ENCODE measurements around the gene CAMK2B. TPM values are rescaled to one million over a fixed set of nuclear protein-coding genes. Genes with fewer than 3 reads are reported as not detected.

CAMK2B gene
- total RNA-seq, 1 donor from 2014 or later, result 4.7 TPM

- Histone ChIP-seq H3K27me3 (ENCODE audit: control insufficient read depth in 3 of 3, insufficient read depth in 3 of 3, low read length in 3 of 3) (peaks cover 0 to 10% (median 0%) of the 10 kb centered on the region in 3 donors), H3K4me3 (ENCODE audit: low read length in 3 of 3) (no peak overlapping the region), H3K4me1 (ENCODE audit: control insufficient read depth in 3 of 3, insufficient read depth in 3 of 3, low read length in 3 of 3) (no peaks in the 10 kb centered on the region), H3K9me3 (ENCODE audit: control insufficient read depth in 3 of 3, low read length in 3 of 3) (no peaks in the 10 kb centered on the region), H3K36me3 (ENCODE audit: control insufficient read depth in 3 of 3, insufficient read depth in 3 of 3, low read length in 3 of 3) (no peaks in the 10 kb centered on the region), H3K27ac (ENCODE audit: low read depth, low read length) (no peak overlapping the region), H3K9ac (ENCODE audit: low read depth in 1 of 3, low read length in 3 of 3) (no peak overlapping the region)
Measured at GRCh38 chr7:44193011-44193802, 132.2 kb downstream of the CAMK2B start.

GRCh38 chr7:44191171-44191570, 134.2 kb downstream of the CAMK2B start:
- Histone ChIP-seq H3K4me1 (ENCODE audit: control insufficient read depth in 3 of 3, insufficient read depth in 3 of 3, low read length in 3 of 3) (peaks cover 0 to 6% (median 0%) of the 10 kb centered on the region in 3 donors), H3K36me3 (ENCODE audit: control insufficient read depth in 3 of 3, insufficient read depth in 3 of 3, low read length in 3 of 3) (no peaks in the 10 kb centered on the region), H3K27me3 (ENCODE audit: control insufficient read depth in 3 of 3, insufficient read depth in 3 of 3, low read length in 3 of 3) (peaks cover 0 to 10% (median 3%) of the 10 kb centered on the region in 3 donors), H3K27ac (ENCODE audit: low read depth, low read length) (no peak overlapping the region), H3K4me3 (ENCODE audit: low read length in 3 of 3) (no peak overlapping the region), H3K9ac (ENCODE audit: low read depth in 1 of 3, low read length in 3 of 3) (no peak overlapping the region), H3K9me3 (ENCODE audit: control insufficient read depth in 3 of 3, low read length in 3 of 3) (no peaks in the 10 kb centered on the region)

GRCh38 chr7:44189993-44190872, 135.2 kb downstream of the CAMK2B start:
- H3K4me1 ChIP-seq (ENCODE audit: control insufficient read depth in 3 of 3, insufficient read depth in 3 of 3, low read length in 3 of 3), result peaks cover 0 to 6% (median 0%) of the 10 kb centered on the region in 3 donors

GRCh38 chr7:44189286-44189992, 136.0 kb downstream of the CAMK2B start, which contains the start of gene GCK:
GCK (minus strand) TSS chr7:44189439; CDS start chr7:44188953, 486 bp downstream.
- H3K9me3 ChIP-seq (ENCODE audit: control insufficient read depth in 3 of 3, low read length in 3 of 3), result no peaks in the 10 kb centered on the region
- no peak within 1 kb of the TSS for H3K4me3 ChIP-seq (ENCODE audit: low read length in 3 of 3)
- peaks cover 0 to 10% (median 3%) of the 10 kb centered on the region in 3 donors for H3K27me3 ChIP-seq (ENCODE audit: control insufficient read depth in 3 of 3, insufficient read depth in 3 of 3, low read length in 3 of 3)
- no peaks in the 10 kb centered on the region for H3K36me3 ChIP-seq (ENCODE audit: control insufficient read depth in 3 of 3, insufficient read depth in 3 of 3, low read length in 3 of 3)
- peaks cover 0 to 6% (median 0%) of the 10 kb centered on the region in 3 donors for H3K4me1 ChIP-seq (ENCODE audit: control insufficient read depth in 3 of 3, insufficient read depth in 3 of 3, low read length in 3 of 3)
- no peak within 1 kb of the TSS for H3K27ac ChIP-seq (ENCODE audit: low read depth, low read length)
- H3K9ac ChIP-seq (ENCODE audit: low read depth in 1 of 3, low read length in 3 of 3), result no peak within 1 kb of the TSS

More at GRCh38 chr7:44189993-44190872, 135.2 kb downstream of the CAMK2B start:
- H3K9ac ChIP-seq (ENCODE audit: low read depth in 1 of 3, low read length in 3 of 3), result no peak overlapping the region
- no peak overlapping the region for H3K4me3 ChIP-seq (ENCODE audit: low read length in 3 of 3)
- no peaks in the 10 kb centered on the region for H3K36me3 ChIP-seq (ENCODE audit: control insufficient read depth in 3 of 3, insufficient read depth in 3 of 3, low read length in 3 of 3)
- peaks cover 0 to 10% (median 3%) of the 10 kb centered on the region in 3 donors for H3K27me3 ChIP-seq (ENCODE audit: control insufficient read depth in 3 of 3, insufficient read depth in 3 of 3, low read length in 3 of 3)
- no peaks in the 10 kb centered on the region for H3K9me3 ChIP-seq (ENCODE audit: control insufficient read depth in 3 of 3, low read length in 3 of 3)
- H3K27ac ChIP-seq (ENCODE audit: low read depth, low read length), result no peak overlapping the region

- Histone ChIP-seq H3K9me3 (ENCODE audit: control insufficient read depth in 3 of 3, low read length in 3 of 3) (no peaks in the 10 kb centered on the region), H3K9ac (ENCODE audit: low read depth in 1 of 3, low read length in 3 of 3) (no peak overlapping the region), H3K27ac (ENCODE audit: low read depth, low read length) (no peak overlapping the region), H3K27me3 (ENCODE audit: control insufficient read depth in 3 of 3, insufficient read depth in 3 of 3, low read length in 3 of 3) (peaks cover 0 to 10% (median 3%) of the 10 kb centered on the region in 3 donors), H3K4me1 (ENCODE audit: control insufficient read depth in 3 of 3, insufficient read depth in 3 of 3, low read length in 3 of 3) (peaks cover 0 to 6% (median 0%) of the 10 kb centered on the region in 3 donors), H3K4me3 (ENCODE audit: low read length in 3 of 3) (no peak overlapping the region), H3K36me3 (ENCODE audit: control insufficient read depth in 3 of 3, insufficient read depth in 3 of 3, low read length in 3 of 3) (no peaks in the 10 kb centered on the region)
Measured at GRCh38 chr7:44188480-44189225, 136.7 kb downstream of the CAMK2B start.

- H3K4me1 ChIP-seq (ENCODE audit: control insufficient read depth in 3 of 3, insufficient read depth in 3 of 3, low read length in 3 of 3), result peaks cover 0 to 6% (median 0%) of the 10 kb centered on the region in 3 donors
- no peak overlapping the region for H3K4me3 ChIP-seq (ENCODE audit: low read length in 3 of 3)
- H3K36me3 ChIP-seq (ENCODE audit: control insufficient read depth in 3 of 3, insufficient read depth in 3 of 3, low read length in 3 of 3), result no peaks in the 10 kb centered on the region
- no peaks in the 10 kb centered on the region for H3K9me3 ChIP-seq (ENCODE audit: control insufficient read depth in 3 of 3, low read length in 3 of 3)
- no peak overlapping the region for H3K9ac ChIP-seq (ENCODE audit: low read depth in 1 of 3, low read length in 3 of 3)
- no peak overlapping the region for H3K27ac ChIP-seq (ENCODE audit: low read depth, low read length)
- peaks cover 0 to 6% (median 3%) of the 10 kb centered on the region in 3 donors for H3K27me3 ChIP-seq (ENCODE audit: control insufficient read depth in 3 of 3, insufficient read depth in 3 of 3, low read length in 3 of 3)
Measured at GRCh38 chr7:44187636-44188416, 137.6 kb downstream of the CAMK2B start.

GRCh38 chr7:44186736-44187135, 138.7 kb downstream of the CAMK2B start:
- peaks cover 0 to 6% (median 0%) of the 10 kb centered on the region in 3 donors for H3K4me1 ChIP-seq (ENCODE audit: control insufficient read depth in 3 of 3, insufficient read depth in 3 of 3, low read length in 3 of 3)
- H3K9me3 ChIP-seq (ENCODE audit: control insufficient read depth in 3 of 3, low read length in 3 of 3), result peaks cover 0 to 6% (median 0%) of the 10 kb centered on the region in 3 donors

GRCh38 chr7:44185729-44186128, 139.7 kb downstream of the CAMK2B start:
- no peak overlapping the region for H3K9ac ChIP-seq (ENCODE audit: low read depth in 1 of 3, low read length in 3 of 3)
- H3K4me3 ChIP-seq (ENCODE audit: low read length in 3 of 3), result no peak overlapping the region
- H3K36me3 ChIP-seq (ENCODE audit: control insufficient read depth in 3 of 3, insufficient read depth in 3 of 3, low read length in 3 of 3), result no peaks in the 10 kb centered on the region
- no peak overlapping the region for H3K27ac ChIP-seq (ENCODE audit: low read depth, low read length)
- peaks cover 0 to 3% (median 0%) of the 10 kb centered on the region in 3 donors for H3K27me3 ChIP-seq (ENCODE audit: control insufficient read depth in 3 of 3, insufficient read depth in 3 of 3, low read length in 3 of 3)
- H3K9me3 ChIP-seq (ENCODE audit: control insufficient read depth in 3 of 3, low read length in 3 of 3), result peaks cover 0 to 6% (median 0%) of the 10 kb centered on the region in 3 donors
- peaks cover 0 to 6% (median 0%) of the 10 kb centered on the region in 3 donors for H3K4me1 ChIP-seq (ENCODE audit: control insufficient read depth in 3 of 3, insufficient read depth in 3 of 3, low read length in 3 of 3)

More at GRCh38 chr7:44186736-44187135, 138.7 kb downstream of the CAMK2B start:
- H3K27me3 ChIP-seq (ENCODE audit: control insufficient read depth in 3 of 3, insufficient read depth in 3 of 3, low read length in 3 of 3), result peaks cover 0 to 3% (median under 1%) of the 10 kb centered on the region in 3 donors
- no peak overlapping the region for H3K9ac ChIP-seq (ENCODE audit: low read depth in 1 of 3, low read length in 3 of 3)
- H3K36me3 ChIP-seq (ENCODE audit: control insufficient read depth in 3 of 3, insufficient read depth in 3 of 3, low read length in 3 of 3), result no peaks in the 10 kb centered on the region
- no peak overlapping the region for H3K4me3 ChIP-seq (ENCODE audit: low read length in 3 of 3)
- no peak overlapping the region for H3K27ac ChIP-seq (ENCODE audit: low read depth, low read length)

Measured in skeletal muscle tissue (tissue), 4 donors.